ENCODE data around the gene CFAP161.

CFAP161 gene

DNA sequence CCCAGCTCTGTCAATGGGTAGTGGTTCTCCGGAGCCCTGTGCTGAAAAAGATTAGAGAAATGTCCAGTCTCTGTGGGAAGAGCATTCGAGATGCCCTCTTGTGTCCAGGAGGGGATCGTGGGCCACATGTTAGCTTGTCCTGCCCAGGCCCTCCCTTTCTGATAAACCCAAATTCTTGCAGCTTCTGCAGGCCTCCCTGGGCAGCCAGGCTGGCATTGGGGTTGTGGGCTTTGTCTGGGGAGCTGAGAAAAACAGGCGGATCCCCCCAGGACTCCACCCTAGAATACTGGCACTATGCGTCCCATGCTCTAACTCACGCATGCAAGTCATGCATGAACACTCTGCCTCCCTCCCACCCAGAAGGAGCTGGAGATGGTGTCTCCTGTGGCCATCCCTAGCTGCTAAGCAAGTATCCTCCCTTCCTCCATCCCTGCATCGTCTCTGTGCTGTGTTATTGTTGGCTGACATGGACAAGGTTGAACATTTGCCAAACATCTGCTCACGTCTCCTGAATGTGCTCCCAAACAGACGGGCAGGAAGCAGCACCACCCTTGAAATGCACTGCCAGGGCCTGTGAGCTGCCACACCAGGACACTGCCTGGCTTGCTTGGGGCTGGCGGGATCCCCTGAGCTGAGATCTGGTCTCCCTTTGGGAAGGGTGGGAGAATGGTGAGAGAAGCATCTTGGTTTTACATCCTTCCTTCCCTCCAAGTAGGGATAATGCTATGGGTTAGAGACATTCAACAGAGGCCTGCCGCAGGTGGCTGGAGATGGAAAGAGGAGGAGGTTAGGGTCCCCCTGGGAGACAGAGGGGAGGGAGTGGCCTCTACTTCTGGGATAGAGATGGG is 26.5 kb downstream of the CFAP161 start:
- DNase-seq = no peak

DNA sequence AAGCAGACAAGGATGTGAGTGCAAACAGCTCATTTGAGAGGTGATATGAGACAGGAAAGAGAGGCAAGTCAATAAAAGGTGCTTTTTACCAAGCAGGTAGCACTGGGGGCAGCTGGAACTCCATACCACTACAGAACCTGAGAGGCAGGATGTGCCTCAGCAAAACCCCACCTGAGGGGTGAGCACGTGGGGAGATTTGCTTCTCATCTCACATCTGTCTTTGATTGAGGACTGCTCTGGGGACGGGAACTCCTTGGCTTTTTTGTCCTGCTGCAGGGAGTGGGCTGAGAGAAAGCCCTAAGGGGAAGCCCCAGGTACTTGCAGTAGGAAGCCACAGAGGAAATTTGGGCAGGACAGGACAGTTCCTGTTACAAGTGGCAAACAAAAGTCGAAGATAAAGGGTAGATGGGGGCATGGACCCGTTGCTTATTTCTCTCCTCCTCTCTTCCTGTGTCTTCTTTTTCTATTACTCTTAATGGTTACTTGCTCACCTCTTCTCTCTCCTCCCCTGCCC is 27.1 kb downstream of the CFAP161 start:
- no peak for DNase-seq

DNA sequence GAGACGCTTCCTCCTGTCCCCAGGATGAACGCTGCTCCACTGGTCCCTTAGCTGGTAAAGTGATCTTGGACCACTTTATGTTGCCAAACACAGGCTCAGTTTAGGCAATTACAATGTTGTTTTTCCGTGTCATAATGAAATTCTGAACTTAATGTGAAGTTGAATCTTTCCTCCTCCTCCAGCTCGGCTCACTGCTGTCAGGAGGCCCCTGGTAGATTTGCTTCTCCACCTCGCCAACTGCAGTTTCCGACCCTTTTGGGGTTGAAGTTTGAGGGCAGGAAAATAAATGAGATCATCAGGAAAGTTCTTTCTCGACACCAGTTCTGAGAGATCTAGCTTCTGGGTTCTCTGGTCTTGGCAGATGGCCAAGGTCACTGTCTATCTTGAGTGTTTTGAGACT is 27.8 kb downstream of the CFAP161 start:
- no peak for DNase-seq

DNA sequence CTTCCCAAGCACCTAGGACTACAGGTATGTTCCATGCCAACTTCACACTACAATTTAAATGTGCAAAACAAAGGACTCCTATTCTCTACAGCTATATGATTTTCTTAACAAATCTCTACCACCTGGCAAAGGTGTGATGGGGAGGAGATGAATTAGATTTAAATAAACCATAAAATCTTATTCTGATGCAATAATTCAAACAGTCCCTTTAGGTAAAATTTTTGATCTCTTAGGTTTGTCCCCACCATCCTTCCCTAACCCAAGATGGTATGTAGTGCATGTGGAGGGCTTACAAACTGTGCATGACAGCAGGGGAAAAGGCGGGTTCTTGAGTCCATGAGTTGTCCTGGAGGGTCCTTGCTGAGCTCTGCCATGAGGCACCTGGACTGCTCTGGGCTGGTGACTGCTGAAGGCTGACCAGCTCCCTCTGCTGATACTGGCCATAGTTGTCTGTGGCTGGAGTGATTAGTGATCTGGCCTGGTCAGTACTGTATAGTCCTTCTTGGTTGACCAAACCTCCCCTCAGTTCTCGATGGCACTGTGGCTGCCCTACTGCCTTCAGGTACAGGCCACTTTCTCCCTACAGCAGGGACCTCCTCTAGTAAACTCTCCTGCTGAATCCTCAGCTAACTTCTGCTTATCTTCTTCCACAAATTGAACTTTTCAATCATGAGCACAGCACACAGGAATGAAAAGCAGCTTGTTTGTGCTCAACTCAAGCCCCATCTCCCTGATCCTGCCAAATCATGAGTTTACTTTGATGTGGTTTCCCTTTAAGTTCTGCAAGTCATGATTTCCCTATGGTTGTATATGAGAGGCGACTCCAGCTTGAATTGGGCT is 30.1 kb downstream of the CFAP161 start:
- no peak for DNase-seq

DNA sequence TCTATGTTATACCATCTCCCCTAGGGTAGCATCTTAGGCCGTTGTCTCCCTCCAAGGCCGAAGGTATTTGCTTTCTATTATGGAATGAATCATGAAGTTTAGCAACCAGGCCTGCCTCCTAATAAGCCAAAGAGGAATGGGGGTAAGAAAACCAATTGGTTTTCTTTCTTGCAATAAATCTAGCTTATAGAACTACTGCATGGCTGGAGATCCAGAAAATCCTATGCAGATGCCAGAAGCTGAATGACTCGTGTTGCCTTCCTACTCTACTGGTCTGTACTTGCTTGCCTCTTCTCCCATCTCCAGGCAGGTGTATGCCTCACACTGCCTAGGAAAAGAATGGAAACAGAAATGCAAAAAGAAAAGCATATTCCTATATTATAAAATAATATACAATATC is 31.5 kb downstream of the CFAP161 start:
- no peak for DNase-seq

DNA sequence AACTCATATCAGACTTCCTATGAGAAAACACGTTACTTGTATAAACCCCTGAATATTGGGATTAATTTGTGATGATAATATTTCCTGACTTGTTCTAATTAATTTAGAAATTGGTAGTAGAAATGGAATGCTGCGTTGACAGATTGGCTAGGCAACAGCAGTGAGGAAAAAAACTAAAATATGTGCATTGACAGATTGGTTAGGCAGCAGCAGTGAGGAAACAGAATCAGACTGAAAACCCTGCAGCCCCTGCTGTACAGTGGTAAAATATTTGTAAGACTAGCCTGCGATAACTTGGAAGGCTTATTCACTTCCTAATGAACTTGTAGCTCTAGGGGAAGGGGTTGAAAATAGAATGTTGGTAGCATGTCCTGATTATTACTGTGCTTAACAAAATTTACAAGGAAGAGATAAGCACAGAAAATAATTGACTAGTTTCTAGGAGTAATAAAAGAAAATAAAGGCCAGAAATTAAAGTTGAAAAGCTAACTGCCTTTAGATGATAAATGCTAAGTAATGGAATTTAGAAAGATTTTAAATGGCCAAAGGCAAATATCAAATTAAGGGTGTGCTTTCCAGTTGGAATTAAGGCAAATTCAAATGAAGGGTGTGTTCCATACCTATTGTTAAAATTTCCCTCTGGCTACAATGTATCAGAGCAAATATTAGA is 32.7 kb downstream of the CFAP161 start:
- DNase-seq = no peak

DNA sequence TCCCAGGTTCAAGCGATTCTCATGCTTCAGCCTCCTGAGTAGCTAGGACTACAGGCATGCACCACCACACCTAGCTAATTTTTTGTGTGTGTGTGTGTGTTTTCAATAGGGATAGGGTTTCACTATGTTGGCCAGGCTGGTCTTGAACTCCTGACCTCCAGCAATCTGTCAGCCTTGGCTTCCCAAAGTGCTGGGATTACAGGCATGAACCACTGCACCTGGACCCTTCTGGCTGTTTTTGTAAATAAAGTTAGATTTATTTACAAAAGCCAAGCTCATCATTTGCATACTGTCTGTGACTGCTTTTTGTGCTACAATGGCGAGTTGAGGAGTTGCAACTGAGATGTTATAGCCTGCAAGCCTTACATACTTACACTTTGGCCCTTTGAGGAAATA is 34.1 kb downstream of the CFAP161 start:
- DNase-seq = no peak

DNA sequence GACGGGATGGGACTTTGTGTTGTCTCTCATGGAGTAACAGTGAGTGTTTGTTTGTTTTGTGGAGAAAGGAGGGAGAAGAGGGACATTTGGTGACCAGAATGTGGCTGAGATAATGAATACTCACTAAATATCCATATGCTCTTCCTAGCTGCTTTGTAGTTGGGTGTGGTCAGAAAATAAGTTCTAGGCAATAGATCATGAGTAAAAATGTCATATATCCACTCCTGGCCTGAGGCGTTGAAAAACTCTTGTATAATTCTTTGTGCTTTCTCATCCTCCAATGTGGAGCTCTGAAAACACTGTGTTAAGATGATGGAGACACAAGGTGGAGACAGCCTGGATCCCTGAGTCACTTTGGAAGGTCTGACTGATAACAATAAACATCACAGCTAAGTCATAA is 34.6 kb downstream of the CFAP161 start:
- no peak for DNase-seq

DNA sequence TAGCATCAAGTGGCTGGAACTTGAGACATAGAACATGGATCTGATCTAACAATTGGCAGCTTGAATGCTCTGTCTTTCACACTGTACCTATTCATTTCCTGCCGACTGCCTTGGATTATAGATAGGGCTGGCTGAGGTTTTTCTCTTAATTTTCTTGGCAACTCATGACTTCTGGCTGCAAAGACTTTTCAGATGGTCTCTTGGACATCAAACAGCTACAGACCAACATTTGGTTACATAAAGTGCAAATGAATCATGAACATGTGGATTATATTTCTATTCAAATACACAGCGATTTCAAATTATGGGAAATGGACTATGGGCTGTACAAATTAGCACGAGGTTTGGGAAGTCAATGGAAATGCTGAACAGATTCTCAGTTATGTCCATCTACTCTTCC is 36.4 kb downstream of the CFAP161 start:
- DNase-seq = no peak

DNA sequence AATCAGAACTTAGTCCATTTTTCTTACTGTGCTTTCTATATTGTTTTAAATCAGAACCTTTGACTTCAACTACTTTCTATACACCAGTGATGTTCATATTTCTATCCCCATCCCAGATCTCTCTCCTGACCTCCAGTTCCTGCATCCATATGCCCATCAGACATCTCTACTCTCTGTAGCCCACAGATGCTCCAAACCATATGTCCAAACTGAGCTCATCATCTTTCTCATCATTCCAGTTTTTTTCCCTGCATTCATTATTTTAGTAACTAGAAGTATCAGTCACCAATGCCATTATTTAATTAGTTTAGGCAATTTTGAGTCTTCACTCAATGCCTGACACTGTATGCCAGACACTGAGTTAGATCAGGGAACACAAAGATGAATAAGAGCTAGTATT is 37.2 kb downstream of the CFAP161 start:
- DNase-seq = no peak

DNA sequence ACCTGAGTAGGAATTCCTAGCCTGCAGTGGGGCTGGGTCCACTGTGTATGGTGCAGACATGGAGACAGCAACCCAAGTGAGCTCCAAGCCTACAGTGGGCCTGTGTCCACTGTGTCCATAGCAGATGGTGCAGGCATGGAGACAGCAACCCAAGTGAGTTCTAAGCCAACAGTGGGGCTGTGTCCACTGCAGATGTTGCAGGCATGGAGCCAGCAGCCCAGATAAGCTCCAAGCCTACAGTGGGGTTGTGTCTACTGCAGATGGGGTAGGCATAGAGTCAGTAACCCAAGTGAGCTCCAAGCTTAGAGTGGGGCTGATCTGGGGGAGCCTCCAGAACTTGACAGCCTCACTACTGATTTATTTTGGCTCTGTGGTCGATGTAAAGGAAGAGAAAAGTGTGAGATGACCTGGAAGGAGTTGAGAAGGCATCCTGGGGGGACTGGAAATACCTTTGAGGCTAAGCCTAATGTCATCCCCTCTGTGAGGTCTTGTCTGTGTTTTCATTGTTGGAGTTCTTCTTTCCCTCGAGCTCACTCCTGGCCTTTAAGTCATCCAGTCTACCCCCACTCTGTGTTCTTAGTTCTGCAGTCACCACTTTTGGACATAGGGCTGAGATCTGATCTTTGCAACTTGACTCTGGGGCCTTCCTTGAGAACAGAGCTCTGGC is 40.2 kb downstream of the CFAP161 start:
- DNase-seq = no peak

DNA sequence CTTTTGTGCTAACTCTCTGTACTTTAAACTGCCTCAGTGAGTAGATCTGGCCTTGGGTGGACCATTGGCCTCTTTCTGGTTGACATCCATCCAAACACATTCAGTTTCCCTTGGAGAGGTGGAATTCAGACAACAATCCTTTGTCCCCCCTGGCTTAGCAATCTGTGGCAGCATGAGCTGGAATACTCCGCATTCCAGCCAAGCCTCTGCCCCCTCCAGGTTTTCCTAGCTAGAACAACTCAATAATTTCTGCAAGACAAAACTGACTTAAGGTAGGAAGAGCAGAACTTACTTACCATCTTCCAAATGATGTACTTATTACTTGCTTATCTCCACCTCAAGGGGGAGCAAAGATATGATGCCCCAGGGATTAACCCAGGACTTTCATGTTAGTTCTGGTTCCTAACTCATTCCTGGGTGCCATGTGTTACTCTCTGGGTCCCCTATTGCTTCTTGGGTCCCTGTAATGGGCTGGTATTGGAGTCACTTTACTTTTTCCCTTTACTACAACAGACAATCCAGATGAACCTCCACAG is 40.8 kb downstream of the CFAP161 start:
- no peak for DNase-seq

DNA sequence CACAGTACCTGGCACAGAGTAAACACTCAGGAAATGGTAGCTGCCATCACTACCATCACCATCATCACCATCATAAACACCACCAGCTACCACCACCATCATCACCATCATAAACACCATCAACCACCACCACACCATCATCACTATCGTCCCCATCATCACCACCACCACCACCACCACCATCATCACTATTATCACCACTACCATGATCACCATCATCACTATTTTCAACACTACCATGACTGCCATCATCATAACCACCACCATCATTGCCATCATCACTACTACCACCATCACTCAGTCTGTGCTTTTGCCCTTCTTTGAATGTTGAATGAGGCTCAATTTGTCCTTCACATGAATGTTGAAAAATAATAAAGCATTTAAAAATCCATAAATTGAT is 41.4 kb downstream of the CFAP161 start:
- DNase-seq = no peak

DNA sequence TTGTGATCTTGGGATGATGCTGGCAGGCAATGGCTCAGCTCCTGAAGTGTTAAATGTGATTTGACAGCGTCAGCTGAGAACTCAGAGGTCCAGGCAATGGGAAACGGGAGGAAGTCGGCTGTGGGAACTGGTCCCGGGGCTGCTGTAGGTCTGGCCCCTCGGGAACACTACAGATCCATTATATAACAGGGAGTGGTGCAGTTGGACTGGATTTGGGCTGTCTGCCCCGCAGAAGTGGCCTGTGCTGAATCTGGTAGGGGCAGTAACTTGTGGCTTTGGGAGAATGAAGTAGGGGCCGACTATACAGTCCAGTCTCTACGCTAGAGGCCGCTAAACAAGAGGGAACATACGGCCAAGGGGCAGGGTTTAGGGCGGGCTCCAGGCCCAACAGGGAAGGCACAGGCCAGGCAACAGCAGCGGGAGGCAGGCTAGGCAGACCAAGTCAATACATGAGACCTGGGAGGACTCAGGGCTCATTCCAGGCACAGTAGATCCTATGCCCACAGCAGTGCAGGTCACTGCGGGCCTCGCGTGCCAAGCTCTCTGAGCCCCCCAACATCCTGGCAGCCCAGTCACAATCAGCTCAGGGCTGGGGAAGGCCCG is 42.3 kb downstream of the CFAP161 start:
- no peak for DNase-seq

DNA sequence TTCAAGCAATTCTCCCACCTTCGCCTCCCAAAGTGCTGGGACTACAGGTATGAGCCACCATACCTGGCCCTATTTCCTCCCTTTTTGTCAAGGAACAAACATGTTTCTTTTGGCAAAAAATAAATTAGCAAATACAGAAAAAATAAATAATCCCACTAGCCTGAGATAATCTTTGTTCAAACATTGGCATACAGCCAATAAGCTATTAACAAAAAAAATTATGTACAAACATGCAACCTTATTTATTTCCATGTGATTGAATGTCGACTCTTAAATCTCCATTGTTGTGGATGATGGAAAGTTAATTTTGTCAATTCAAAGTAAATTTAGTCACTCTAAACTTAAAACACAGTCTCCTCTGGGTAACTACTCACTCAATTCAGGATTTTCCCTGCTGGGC is 44.3 kb downstream of the CFAP161 start:
- DNase-seq = no peak

DNA sequence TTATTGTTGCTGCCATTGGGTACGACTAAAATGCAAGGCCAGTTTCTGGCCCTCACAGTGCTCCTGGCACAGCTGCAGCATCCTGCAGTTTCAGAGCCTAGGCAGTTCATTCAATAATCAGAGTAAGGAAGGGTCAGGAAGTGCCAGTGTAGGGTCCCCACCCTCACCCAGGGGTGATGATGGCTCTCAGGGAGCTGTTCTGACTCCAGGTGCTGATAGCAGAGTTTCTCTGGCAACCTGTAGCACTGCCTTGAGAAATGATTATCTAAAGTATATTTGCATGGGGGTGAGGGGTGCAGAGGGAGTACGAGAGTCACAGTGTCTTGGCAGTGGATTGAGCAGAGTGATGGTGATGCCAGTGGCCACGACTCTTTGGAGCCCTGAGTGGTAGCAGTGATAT is 47.1 kb downstream of the CFAP161 start:
- no peak for DNase-seq

DNA sequence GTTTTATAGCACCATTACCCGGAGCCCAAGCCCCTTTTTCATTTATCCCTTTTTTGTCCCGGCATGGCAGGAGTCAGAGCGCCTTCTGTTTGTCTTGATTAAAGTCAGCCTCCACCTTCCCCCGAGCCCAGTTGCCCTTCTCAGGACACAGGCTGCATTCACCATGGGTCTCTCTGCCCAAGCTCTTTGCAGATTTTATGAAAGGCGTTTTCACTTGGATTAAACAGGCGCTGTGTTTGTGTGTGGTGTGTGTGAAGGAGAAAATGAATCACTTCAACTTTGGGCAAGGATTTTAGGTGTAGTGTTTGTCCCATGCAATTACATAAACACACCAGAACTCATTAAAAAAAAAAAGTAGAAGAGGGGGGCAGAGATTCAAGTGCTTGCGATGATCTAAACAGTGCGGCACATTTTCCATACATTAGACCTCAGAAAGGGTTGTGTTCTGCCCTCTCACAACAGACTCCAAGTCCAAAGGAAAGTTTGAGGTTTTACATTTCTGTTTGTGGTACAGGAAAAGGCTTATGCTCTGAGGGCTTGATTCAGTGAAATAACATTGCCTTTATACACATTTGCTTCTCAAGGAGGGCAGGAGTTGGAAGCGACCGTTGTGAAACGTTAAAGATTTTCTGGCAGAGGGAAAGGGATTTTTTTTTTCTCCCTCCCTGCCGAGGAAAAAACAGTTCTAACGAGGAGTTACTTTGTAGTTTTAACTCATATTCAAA is 48.1 kb downstream of the CFAP161 start:
- no peak for DNase-seq

DNA sequence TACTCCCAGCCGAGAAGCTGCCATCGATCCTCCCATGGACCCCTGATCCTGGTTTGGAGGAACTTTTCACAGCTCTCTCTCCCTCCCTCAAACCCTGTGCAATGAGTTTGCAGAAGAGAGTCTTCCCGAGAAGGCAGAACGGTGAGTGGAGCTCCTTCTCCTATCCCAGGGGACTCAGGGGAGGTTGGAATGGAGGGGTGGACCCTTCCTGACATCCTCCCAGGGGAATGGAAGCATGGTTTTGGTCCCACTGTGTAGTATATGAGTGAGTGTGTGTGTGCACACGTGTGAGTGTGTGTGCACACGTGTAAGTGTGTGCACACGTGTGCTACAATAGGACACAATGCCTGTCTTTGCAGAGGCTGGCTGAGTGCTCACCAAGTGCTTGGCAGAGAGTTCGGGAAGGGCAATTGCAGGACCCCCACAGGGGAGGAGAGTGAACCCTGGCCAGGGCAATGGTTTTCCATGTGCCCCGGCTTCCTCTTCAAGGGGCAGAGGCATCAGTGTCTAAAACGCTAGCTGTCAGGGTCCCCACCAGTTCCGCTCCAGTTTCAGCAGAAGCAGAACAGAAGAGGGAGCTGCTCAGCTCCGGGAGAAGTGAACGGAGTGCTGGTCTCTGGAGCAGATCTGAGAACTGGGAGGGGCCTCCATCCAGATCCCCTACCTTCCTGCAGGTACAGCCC is 48.8 kb downstream of the CFAP161 start:
- no peak for DNase-seq

DNA sequence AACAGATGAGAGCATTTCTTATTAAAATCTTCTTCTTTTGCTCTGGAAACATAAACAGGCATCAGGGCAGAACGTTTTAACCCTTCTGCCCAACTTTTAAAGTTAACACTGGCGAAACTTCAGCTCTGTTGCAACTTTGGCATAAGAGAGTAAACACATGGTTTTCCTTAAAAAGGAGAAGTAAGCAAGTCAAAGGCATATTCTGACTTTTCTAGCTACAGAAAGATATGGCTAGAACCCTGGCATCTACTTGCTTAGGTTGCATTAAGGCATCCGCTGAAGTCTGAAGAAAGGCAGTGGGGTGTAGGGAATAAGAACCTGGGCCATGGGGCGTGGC is 49.3 kb downstream of the CFAP161 start:
- DNase-seq = no peak

DNA sequence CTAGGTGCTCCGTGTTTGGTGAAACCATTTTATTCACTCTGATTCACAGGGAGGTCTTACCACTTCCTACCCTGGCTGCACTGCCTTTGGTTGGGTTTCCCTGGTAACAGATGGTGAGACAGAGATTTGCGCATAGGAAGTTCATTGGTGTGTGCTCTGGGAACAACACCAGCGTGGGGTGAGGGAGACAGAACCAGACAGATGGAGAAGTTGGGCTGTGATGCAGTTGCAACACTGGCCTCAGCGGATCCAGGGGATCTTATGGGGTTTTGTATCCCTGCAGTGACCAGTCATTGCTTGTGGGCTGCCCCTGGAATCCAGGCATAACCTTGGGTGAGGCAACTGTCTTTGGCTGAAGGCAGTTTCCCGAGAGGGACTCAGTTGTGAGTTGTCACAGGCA is 50.1 kb downstream of the CFAP161 start:
- DNase-seq = no peak

Data from effector CD8-positive, alpha-beta T cell (primary cell).